ENCODE results near the gene ZNF316. TPM values are rescaled to one million over a fixed set of nuclear protein-coding genes. Genes with fewer than 3 reads are reported as not detected.

The ZNF316 gene
- total RNA-seq, 2 experiments from 2014 or later, result 29.2 to 32.2 TPM

Other genes with a start within 250 kb of the ZNF316 start
- gene DAGLB, start 189.4 kb upstream of the ZNF316 start, total RNA-seq, result 10 to 100 TPM; 21.6 to 22.2 TPM
- gene KDELR2, start 153.2 kb upstream of the ZNF316 start, total RNA-seq, result 10 to 100 TPM; 56.2 to 66.0 TPM
- gene GRID2IP, start 85.9 kb upstream of the ZNF316 start, total RNA-seq, result under 1 TPM; 0.14 to 0.26 TPM
- gene ZDHHC4, start 59.9 kb upstream of the ZNF316 start, total RNA-seq, result 10 to 100 TPM; 30.1 to 33.2 TPM
- gene INTS15, start 47.3 kb upstream of the ZNF316 start, total RNA-seq, result 10 to 100 TPM; 40.4 to 42.4 TPM
- gene ZNF853, start 21.7 kb upstream of the ZNF316 start, total RNA-seq, result 1 to 10 TPM in 1 of 2 experiments, under 1 TPM in 1; 0.63 to 1.3 TPM
- 10 to 100 TPM; 17.3 to 25.1 TPM for gene ZNF12, start 69.6 kb downstream of the ZNF316 start, total RNA-seq
- gene RSPH10B2, start 116.8 kb downstream of the ZNF316 start, total RNA-seq, result 1 to 10 TPM; 1.0 to 1.2 TPM
- gene CCZ1B, start 189.0 kb downstream of the ZNF316 start, total RNA-seq, result 10 to 100 TPM; 61.2 to 67.9 TPM